Endodermal cell (in vitro differentiated cells): Measurements from ENCODE around the gene AJAP1. TPM values are rescaled to one million over a fixed set of nuclear protein-coding genes. Genes with fewer than 3 reads are reported as not detected.

Experiments used
- DNase-seq: peaks from one replicate; pipeline ENCODE4 v3.0.0-alpha.2; 2017
- H3K27ac ChIP-seq: 2 replicates; pipeline ENCODE4 v1.5.1; 2013; ENCODE audit warnings: mild to moderate bottlenecking, low read depth, low read length, moderate library complexity
- H3K27me3 ChIP-seq: 2 replicates; pipeline ENCODE4 v1.6.1; 2013; ENCODE audit warnings: mild to moderate bottlenecking, low read length, moderate library complexity; ENCODE audit not compliant: insufficient read depth, control insufficient read depth, poor library complexity, severe bottlenecking
- H3K36me3 ChIP-seq: 2 replicates; pipeline ENCODE4 v1.7.0; 2013; ENCODE audit warnings: mild to moderate bottlenecking, low read length, moderate library complexity; ENCODE audit not compliant: control insufficient read depth, insufficient read depth
- H3K4me1 ChIP-seq: one replicate; pipeline ENCODE4 v1.7.0; 2013; ENCODE audit warnings: low read length; ENCODE audit not compliant: control insufficient read depth, insufficient read depth
- H3K4me3 ChIP-seq: 2 replicates; pipeline ENCODE4 v1.5.1; 2013; ENCODE audit warnings: mild to moderate bottlenecking, low read length, moderate library complexity
- H3K9ac ChIP-seq: 2 replicates; pipeline ENCODE4 v1.6.1; 2013; ENCODE audit warnings: mild to moderate bottlenecking, low read length, moderate library complexity; ENCODE audit not compliant: poor library complexity, severe bottlenecking; ENCODE audit errors: extremely low read depth
- H3K9me3 ChIP-seq: 2 replicates; pipeline ENCODE4 v1.6.1; 2013; ENCODE audit warnings: mild to moderate bottlenecking, low read length, moderate library complexity; ENCODE audit not compliant: control insufficient read depth
- H3K27ac Mint-ChIP-seq: 2 replicates; pipeline ENCODE4 v1.8.0; 2020; ENCODE audit warnings: mixed read lengths
- H3K27me3 Mint-ChIP-seq: 2 replicates; pipeline ENCODE4 v1.8.0; 2021; ENCODE audit warnings: mild to moderate bottlenecking, mixed read lengths; ENCODE audit not compliant: insufficient read depth
- H3K36me3 Mint-ChIP-seq: 2 replicates; pipeline ENCODE4 v1.8.0; 2020; ENCODE audit warnings: low read depth, mixed read lengths
- H3K4me1 Mint-ChIP-seq: 2 replicates; pipeline ENCODE4 v1.8.0; 2020; ENCODE audit warnings: mixed read lengths
- H3K4me3 Mint-ChIP-seq: 2 replicates; pipeline ENCODE4 v1.8.0; 2020; ENCODE audit warnings: mild to moderate bottlenecking, moderate library complexity, mixed read lengths
- H3K9me3 Mint-ChIP-seq: 2 replicates; pipeline ENCODE4 v1.8.0; 2020; ENCODE audit warnings: mild to moderate bottlenecking, mixed read lengths
- CTCF ChIP-seq: fragments of 200-600 bp; sonication (generic); conservative IDR thresholded peaks from 2 replicates; pipeline ENCODE4 v1.5.0; 2021; ENCODE audit warnings: antibody characterized with exemption, mild to moderate bottlenecking
- WGBS, 2 experiments: methylation state at CpG; one replicate each; pipeline versions ENCODE4 v1.1.5 to v1.1.7; 2013; ENCODE audit warnings: missing lambda C conversion rate in 2 of 2, mixed read lengths in 1 of 2; ENCODE audit not compliant: insufficient coverage in 1 of 2, insufficient read length in 1 of 2; 5-methylcytosine and 5-hydroxymethylcytosine counted together
- total RNA-seq, 2 donors: library from RNA; stranded (reverse); fragmentation: NEBNext Ultra II Directional in 1 of 2; extraction: Animal tissue kit (Norgen Biotek cat#: 25700) in 1 of 2; gene quantifications; 2 replicates in 1 of 2; 3 replicates in 1 of 2; pipeline ENCODE4 v1.2.1, GENCODE V29; 2021

Gene AJAP1
- total RNA-seq, 2 donors from 2014 or later, result 19.4 to 22.1 TPM

DNA sequence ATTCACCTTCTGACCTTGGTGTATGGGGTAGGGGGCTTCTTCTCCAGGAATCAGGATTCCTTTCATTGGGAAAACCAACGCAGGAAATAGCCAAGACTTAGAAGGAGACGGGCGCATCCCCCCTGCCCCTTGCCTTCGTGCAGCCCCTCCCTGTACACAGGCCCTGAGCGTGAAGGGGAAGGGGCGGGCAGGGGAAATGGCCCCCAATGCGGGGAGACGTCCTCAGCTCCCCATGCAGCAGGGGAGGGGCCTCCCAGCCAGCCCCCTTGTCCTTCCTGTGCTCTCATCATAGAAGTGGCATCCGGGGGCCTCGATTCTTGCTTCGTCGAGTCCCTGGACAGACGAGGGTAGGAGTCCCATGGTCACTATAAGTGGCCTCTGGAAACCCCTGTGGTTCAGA, 116.9 kb downstream of the AJAP1 start:
- H3K4me1 Mint-ChIP-seq, result peaks cover 7% of the 10 kb centered on the region
- 94 to 96% methylated on average over 11 to 13 of the region's 13 CpGs for WGBS, 2 experiments

DNA sequence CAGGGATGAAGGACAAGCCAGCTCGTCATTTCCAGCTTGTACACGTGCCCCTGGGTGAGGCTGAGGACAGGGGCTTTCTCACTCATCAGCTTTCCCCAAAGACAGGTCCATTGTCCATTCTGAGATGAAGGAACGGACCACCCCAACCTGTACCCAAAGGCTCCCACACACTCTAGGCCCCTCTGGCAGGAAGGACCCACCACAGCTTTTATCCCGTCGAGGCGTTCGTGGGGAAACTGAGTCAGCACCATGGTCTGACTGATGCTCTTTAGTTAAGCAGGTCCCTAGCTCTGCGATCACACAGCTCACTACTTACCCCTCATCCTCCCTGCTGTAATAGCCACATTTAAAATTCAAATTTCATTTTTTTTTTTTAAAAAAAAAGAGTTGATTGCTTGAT, 117.3 kb downstream of the AJAP1 start:
- no peak for TF ChIP-seq CTCF
- Histone ChIP-seq H3K36me3 (peaks cover 65% of the 10 kb centered on the region), H3K9ac (no peak overlapping the region), H3K27ac (no peak overlapping the region), H3K4me3 (no peak overlapping the region), H3K9me3 (no peaks in the 10 kb centered on the region), H3K27me3 (no peaks in the 10 kb centered on the region), H3K4me1 (no peaks in the 10 kb centered on the region)
- Mint-ChIP-seq H3K4me1 (peaks cover 7% of the 10 kb centered on the region), H3K27ac (no peak overlapping the region), H3K36me3 (peaks cover 43% of the 10 kb centered on the region), H3K4me3 (no peak overlapping the region), H3K9me3 (no peaks in the 10 kb centered on the region), H3K27me3 (peaks cover 4% of the 10 kb centered on the region)
- 82 to 95% methylated on average over 4 to 8 of the region's 8 CpGs for WGBS, 2 experiments
- no peak for DNase-seq

More for the DNA sequence above, 116.9 kb downstream of the AJAP1 start:
- H3K9me3 Mint-ChIP-seq, result no peaks in the 10 kb centered on the region
- H3K27me3 ChIP-seq, result no peaks in the 10 kb centered on the region
- no peaks in the 10 kb centered on the region for H3K4me1 ChIP-seq
- no peak overlapping the region for H3K27ac Mint-ChIP-seq
- H3K27me3 Mint-ChIP-seq, result peaks cover 4% of the 10 kb centered on the region
- no peak overlapping the region for H3K4me3 ChIP-seq
- H3K9me3 ChIP-seq, result no peaks in the 10 kb centered on the region
- no peak overlapping the region for H3K4me3 Mint-ChIP-seq
- peaks cover 61% of the 10 kb centered on the region for H3K36me3 ChIP-seq
- H3K36me3 Mint-ChIP-seq, result peaks cover 42% of the 10 kb centered on the region
- no peak for TF ChIP-seq CTCF
- DNase-seq, result no peak
- no peak overlapping the region for H3K9ac ChIP-seq
- H3K27ac ChIP-seq, result no peak overlapping the region

DNA sequence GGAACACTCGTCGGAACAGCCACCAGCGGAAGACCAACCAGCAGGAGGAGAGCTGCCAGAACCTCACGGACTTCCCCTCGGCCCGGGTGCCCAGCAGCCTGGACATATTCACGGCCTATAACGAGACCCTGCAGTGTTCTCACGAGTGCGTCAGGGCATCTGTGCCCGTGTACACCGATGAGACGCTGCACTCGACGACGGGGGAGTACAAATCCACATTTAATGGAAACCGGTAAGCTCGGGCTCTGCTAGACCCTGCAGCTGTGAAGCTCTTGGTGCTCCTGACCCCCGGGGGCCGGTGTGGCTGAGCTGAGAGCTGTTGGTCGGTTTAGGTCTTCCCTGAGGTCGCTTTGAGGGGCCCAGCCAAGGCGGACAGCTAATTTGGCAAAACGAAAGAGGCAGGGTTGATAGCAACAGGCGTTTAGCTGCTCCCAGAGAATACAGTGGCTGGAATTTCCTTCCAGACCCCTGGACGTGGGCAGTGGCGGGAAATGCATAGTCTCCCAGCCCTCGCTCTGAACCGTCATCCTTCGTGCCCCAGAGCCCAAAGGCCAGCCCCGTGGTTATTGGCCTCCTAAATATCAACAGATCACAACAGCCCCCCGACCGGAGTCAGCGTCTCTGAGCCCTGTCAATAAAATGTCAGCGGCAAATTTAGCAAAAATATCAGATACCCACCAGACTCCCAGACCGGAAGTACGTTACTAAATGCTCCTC, 118.0 kb downstream of the AJAP1 start:
- Histone ChIP-seq H3K9ac (no peak overlapping the region), H3K4me3 (no peak overlapping the region), H3K27ac (no peak overlapping the region), H3K4me1 (no peaks in the 10 kb centered on the region), H3K27me3 (no peaks in the 10 kb centered on the region), H3K9me3 (no peaks in the 10 kb centered on the region), H3K36me3 (peaks cover 67% of the 10 kb centered on the region)
- Mint-ChIP-seq H3K4me1 (peaks cover 7% of the 10 kb centered on the region), H3K4me3 (no peak overlapping the region), H3K27ac (no peak overlapping the region), H3K36me3 (peaks cover 51% of the 10 kb centered on the region), H3K9me3 (no peaks in the 10 kb centered on the region), H3K27me3 (peaks cover 4% of the 10 kb centered on the region)
- DNase-seq, result no peak
- TF ChIP-seq CTCF, result no peak
- WGBS, 2 experiments, result 95 to 96% methylated on average over 27 to 37 of the region's 37 CpGs
